Mucosa of descending colon (tissue), 3 donors: ENCODE results near the gene FANCI. TPM values are rescaled to one million over a fixed set of nuclear protein-coding genes. Genes with fewer than 3 reads are reported as not detected.

Experiments used
- ATAC-seq: fragments of 200-7000 bp; cut with Tn5 transposase; one replicate; pipeline ENCODE4 v1.9.1; 2020; ENCODE audit warnings: mild to moderate bottlenecking, moderate library complexity
- DNase-seq, 3 donors: peaks; one replicate each; pipeline ENCODE4 v3.0.0-alpha.2; 2020
- H3K36me3 ChIP-seq: fragments of 200-600 bp; one replicate; pipeline ENCODE4 v1.8.0; 2021; ENCODE audit warnings: low read depth, mild to moderate bottlenecking
- H3K4me1 ChIP-seq: fragments of 200-600 bp; one replicate; pipeline ENCODE4 v1.8.0; 2021; ENCODE audit warnings: low read depth, mild to moderate bottlenecking
- H3K4me3 ChIP-seq: fragments of 200-600 bp; one replicate; pipeline ENCODE4 v1.8.0; 2021; ENCODE audit warnings: mild to moderate bottlenecking
- H3K9me3 ChIP-seq: fragments of 200-600 bp; one replicate; pipeline ENCODE4 v1.8.0; 2021; ENCODE audit warnings: mild to moderate bottlenecking
- CTCF ChIP-seq: fragments of 200-600 bp; IDR thresholded peaks from one replicate; pipeline ENCODE4 v1.8.0; 2022; ENCODE audit warnings: antibody characterized with exemption, mild to moderate bottlenecking
- intact Hi-C, 2 donors: fragments of 100-400 bp; cut with DNase I in 1 of 2; cut with micrococcal nuclease in 1 of 2; formaldehyde crosslinking; loops; one replicate each; pipeline versions ENCODE4 v1.11.0 to v1.11.1; 2022; cut with DNase I, micrococcal nuclease
- total RNA-seq, 3 donors: library from RNA; stranded (reverse); fragmentation: NEBNext Ultra II Directional in 2 of 3; extraction: Animal tissue kit (Norgen Biotek cat#: 25700) in 2 of 3; gene quantifications; one replicate each; pipeline versions ENCODE4 v1.2.1 to v1.2.4, GENCODE V29; 2021 to 2023
- donor health status: DM: no; HTN: no; CAD: no; lungs with moderate emphysema.
- donor health status: DM: no; HTN: no; CAD: no.
- donor health status: DM: no; HTN: yes; CAD: no.

The FANCI gene
- total RNA-seq, 3 donors from 2014 or later: 12.9 to 27.1 (median 14.0) TPM

GRCh38 chr15:89278307-89278706 lies 34.5 kb downstream of the FANCI start:
- ATAC-seq: no peak
- H3K9me3 ChIP-seq: no peaks in the 10 kb centered on the region
- H3K4me1 ChIP-seq: no peaks in the 10 kb centered on the region
- intact Hi-C loops: no loop called here
- no peak for DNase-seq
- no peaks in the 10 kb centered on the region for H3K36me3 ChIP-seq
- TF ChIP-seq CTCF: no peak
- no peak overlapping the region for H3K4me3 ChIP-seq

- TF ChIP-seq CTCF: no peak
- intact Hi-C loops: no loop called here
- DNase-seq (no peak), ATAC-seq (no peak)
- no peaks in the 10 kb centered on the region for H3K36me3 ChIP-seq
- no peak overlapping the region for H3K4me3 ChIP-seq
- no peaks in the 10 kb centered on the region for H3K4me1 ChIP-seq
- H3K9me3 ChIP-seq: no peaks in the 10 kb centered on the region
Measured at GRCh38 chr15:89282631-89283030, 38.9 kb downstream of the FANCI start.

GRCh38 chr15:89283201-89283600 lies 39.4 kb downstream of the FANCI start:
- intact Hi-C loops: no loop called here
- H3K36me3 ChIP-seq: no peaks in the 10 kb centered on the region
- H3K4me3 ChIP-seq: no peak overlapping the region
- no peak for ATAC-seq
- H3K4me1 ChIP-seq: no peaks in the 10 kb centered on the region
- no peaks in the 10 kb centered on the region for H3K9me3 ChIP-seq
- no peak for DNase-seq
- TF ChIP-seq CTCF: no peak

- DNase-seq (no peak), ATAC-seq (no peak)
- Histone ChIP-seq H3K4me3 (no peak overlapping the region), H3K4me1 (no peaks in the 10 kb centered on the region), H3K36me3 (no peaks in the 10 kb centered on the region), H3K9me3 (no peaks in the 10 kb centered on the region)
- no peak for TF ChIP-seq CTCF
- intact Hi-C loops: no loop called here
Measured at GRCh38 chr15:89291934-89292438, 48.2 kb downstream of the FANCI start.

GRCh38 chr15:89293012-89293411 lies 49.2 kb downstream of the FANCI start:
- H3K4me1 ChIP-seq: no peaks in the 10 kb centered on the region
- H3K36me3 ChIP-seq: no peaks in the 10 kb centered on the region
- H3K4me3 ChIP-seq: no peak overlapping the region
- H3K9me3 ChIP-seq: no peaks in the 10 kb centered on the region
- intact Hi-C loops: no loop called here
- DNase-seq: no peak
- no peak for ATAC-seq
- no peak for TF ChIP-seq CTCF

- intact Hi-C loops: no loop called here
- Histone ChIP-seq H3K9me3 (no peaks in the 10 kb centered on the region), H3K4me1 (no peaks in the 10 kb centered on the region), H3K4me3 (no peak overlapping the region), H3K36me3 (no peaks in the 10 kb centered on the region)
- no peak for DNase-seq
- no peak for TF ChIP-seq CTCF
- no peak for ATAC-seq
Measured at GRCh38 chr15:89299896-89300295, 56.1 kb downstream of the FANCI start.
